Common myeloid progenitor, CD34-positive (primary cell): ENCODE data around the gene SRCIN1.
"Not testable (repeated sequence)": the region's sequence is repeated elsewhere in the genome, so short reads cannot be mapped to it uniquely, and the experiment has no call there.

Experiments used
- CTCF ChIA-PET: fragments of 350-600 bp; sonication (Branson Sonifier 250); formaldehyde crosslinking; loops from one replicate; lab custom pipeline; 2021; ENCODE audit warnings: antibody characterized with exemption; lab: Charles Lee
- POLR2A ChIA-PET: fragments of 350-600 bp; sonication (Branson Sonifier 250); formaldehyde crosslinking; loops from one replicate; lab custom pipeline; 2021; ENCODE audit warnings: antibody characterized with exemption; lab: Charles Lee
- DNase-seq, 3 donors: peaks; one replicate each; pipeline versions ENCODE4 v3.0.0 to v3.0.0-alpha.2; 2013
- H3K27ac ChIP-seq, 2 experiments: 1 replicate in 1 of 2; 2 replicates in 1 of 2; pipeline ENCODE4 v1.7.0; 2013; ENCODE audit warnings: inconsistent platforms in 2 of 2, low read length in 2 of 2, mild to moderate bottlenecking in 2 of 2, low read depth in 1 of 2, moderate library complexity in 1 of 2; ENCODE audit not compliant: severe bottlenecking in 2 of 2, insufficient read depth in 1 of 2, poor library complexity in 1 of 2
- H3K27me3 ChIP-seq, 5 experiments: replicated peaks in 2 of 5; 1 replicate in 3 of 5; 2 replicates in 2 of 5; pipeline versions ENCODE4 v1.6.1 to v1.7.0; 2013; ENCODE audit warnings: low read length in 4 of 5, mild to moderate bottlenecking in 2 of 5, moderate library complexity in 2 of 5, inconsistent platforms in 1 of 5; ENCODE audit not compliant: insufficient read depth in 5 of 5, control insufficient read depth in 4 of 5
- H3K36me3 ChIP-seq, 4 experiments: 1 replicate in 2 of 4; 2 replicates in 2 of 4; pipeline versions ENCODE4 v1.6.1 to v1.7.0; 2013; ENCODE audit warnings: low read length in 3 of 4, control low read depth in 1 of 4, mild to moderate bottlenecking in 1 of 4; ENCODE audit not compliant: control insufficient read depth in 4 of 4, insufficient read depth in 4 of 4
- H3K4me1 ChIP-seq, 4 experiments: 1 replicate in 3 of 4; 2 replicates in 1 of 4; pipeline versions ENCODE4 v1.6.1 to v1.7.1; 2013; ENCODE audit warnings: low read length in 3 of 4, mild to moderate bottlenecking in 3 of 4, control low read depth in 1 of 4, inconsistent platforms in 1 of 4, moderate library complexity in 1 of 4; ENCODE audit not compliant: control insufficient read depth in 4 of 4, insufficient read depth in 4 of 4; ENCODE audit errors: control extremely low read depth in 1 of 4
- H3K4me3 ChIP-seq, 7 experiments: 1 replicate in 4 of 7; 2 replicates in 3 of 7; pipeline versions ENCODE4 v1.5.1 to v1.7.0; 2013; ENCODE audit warnings: mild to moderate bottlenecking in 7 of 7, low read length in 6 of 7, moderate library complexity in 6 of 7, inconsistent platforms in 2 of 7, low read depth in 2 of 7, control low read depth in 1 of 7; ENCODE audit not compliant: insufficient read depth in 4 of 7, control insufficient read depth in 1 of 7; ENCODE audit errors: extremely low read depth in 1 of 7
- H3K9me3 ChIP-seq, 5 experiments: 1 replicate in 4 of 5; 2 replicates in 1 of 5; pipeline versions ENCODE4 v1.6.1 to v1.7.1; 2013; ENCODE audit warnings: low read length in 4 of 5, mild to moderate bottlenecking in 2 of 5, inconsistent platforms in 1 of 5, low read depth in 1 of 5, moderate library complexity in 1 of 5; ENCODE audit not compliant: control insufficient read depth in 4 of 5, insufficient read depth in 2 of 5; ENCODE audit errors: control extremely low read depth in 1 of 5
- WGBS: methylation state at CpG from one replicate; pipeline ENCODE4 v1.1.5; 2013; ENCODE audit not compliant: insufficient coverage; 5-methylcytosine and 5-hydroxymethylcytosine counted together

The SRCIN1 gene

DNA sequence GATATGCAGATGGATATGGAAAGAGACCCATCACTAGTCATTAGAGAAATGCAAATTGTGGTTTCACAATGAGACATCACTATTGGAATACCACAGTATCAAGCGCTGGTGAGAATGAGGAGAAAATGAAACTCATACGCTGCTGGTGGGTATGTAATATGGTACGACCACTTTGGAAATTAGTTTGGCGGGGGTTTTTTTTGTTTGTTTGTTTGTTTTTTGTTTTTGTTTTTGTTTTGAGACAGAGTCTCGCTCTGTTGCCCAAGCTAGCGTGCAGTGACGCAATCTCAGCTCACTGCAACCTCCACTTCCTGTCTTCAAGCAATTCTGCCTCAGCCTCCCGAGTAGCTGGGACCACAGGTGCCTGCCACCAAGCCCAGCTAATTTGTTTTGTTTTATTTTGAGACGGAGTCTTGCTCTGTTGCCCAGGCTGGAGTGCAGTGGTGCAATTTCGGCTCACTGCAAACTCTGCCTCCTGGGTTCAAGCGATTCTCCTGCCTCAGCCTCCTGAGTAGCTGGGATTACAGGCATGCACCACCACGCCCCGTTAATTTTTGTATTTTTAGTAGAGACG lies 19.1 kb upstream of the SRCIN1 start:
- CTCF ChIA-PET, result interaction anchor here (1.3 kb wide), 1 partner anchor 38 kb away, joined by 6 read pairs; no protein-coding TSS in a partner anchor
- POLR2A ChIA-PET, result not testable (repeated sequence)

DNA sequence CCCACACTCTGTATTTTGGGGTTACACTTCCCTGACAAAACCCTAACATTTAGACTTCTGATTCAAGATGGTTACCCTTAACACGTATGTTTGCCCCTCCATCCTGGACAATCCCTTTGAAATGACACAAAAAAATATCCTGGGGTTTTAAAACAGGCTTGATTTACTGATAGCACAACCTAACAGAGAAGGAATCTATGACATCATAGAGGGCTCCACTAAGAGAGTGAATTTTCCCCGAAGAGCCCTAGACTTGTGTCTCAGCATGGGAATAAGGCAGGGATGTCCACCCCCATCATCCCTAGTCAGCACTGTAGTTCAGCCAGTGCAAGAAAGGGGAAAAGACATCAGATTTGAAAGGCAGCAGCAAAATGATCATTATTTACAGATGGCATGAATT lies 15.8 kb upstream of the SRCIN1 start:
- no peak for DNase-seq
- Histone ChIP-seq H3K9me3 (no peaks in the 10 kb centered on the region), H3K27ac (no peak overlapping the region), H3K4me3 (no peak overlapping the region), H3K4me1 (no peaks in the 10 kb centered on the region), H3K27me3 (peaks cover 3 to 27% (median 12%) of the 10 kb centered on the region in 5 experiments), H3K36me3 (no peaks in the 10 kb centered on the region)
- ChIA-PET CTCF (no interaction called here), POLR2A (no interaction called here)
- WGBS, result 93% methylated on average over 2 of the region's 2 CpGs

More for the DNA sequence above, 19.1 kb upstream of the SRCIN1 start:
- not testable (repeated sequence) for H3K4me1 ChIP-seq, H3K4me3 ChIP-seq, H3K9me3 ChIP-seq, H3K36me3 ChIP-seq, H3K27ac ChIP-seq, DNase-seq
- H3K27me3 ChIP-seq, result peaks cover 3 to 31% (median 12%) of the 10 kb centered on the region in 5 experiments
- 84% methylated on average over 10 of the region's 14 CpGs for WGBS

DNA sequence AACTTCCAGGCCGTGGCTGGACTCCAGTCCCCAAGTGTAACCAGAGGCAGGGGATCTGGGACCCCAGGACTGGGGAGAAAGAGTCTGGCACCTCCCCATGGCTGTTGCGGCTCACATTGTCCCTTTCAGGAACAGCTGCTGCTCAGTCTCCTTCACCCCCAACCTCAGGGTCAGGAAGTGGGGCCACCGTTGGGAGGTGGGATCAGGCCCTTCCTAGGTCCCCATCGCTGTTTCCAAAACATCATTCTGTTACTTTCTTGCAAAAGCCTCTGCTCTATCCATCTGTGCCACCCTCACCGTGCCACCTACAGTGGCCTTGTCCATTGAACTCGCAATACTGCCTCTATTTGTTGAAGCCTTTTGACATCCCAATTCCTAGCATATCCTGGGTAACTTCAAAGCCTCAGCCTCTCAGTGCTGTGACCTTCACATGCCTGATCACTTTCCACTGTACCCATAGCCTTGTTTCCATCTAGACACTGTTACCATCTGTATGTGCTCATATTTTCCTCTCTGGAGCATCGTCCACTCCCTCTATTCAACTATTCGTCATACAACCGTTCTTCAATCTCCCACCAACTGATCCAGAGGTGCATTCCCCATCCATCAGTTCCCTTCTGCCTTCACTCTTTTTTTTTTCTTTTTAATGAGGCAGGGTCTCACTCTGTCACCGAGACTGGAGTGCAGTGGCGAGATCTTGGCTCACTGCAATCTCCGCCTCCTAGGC lies 15.0 kb upstream of the SRCIN1 start:
- DNase-seq, result no peak
- H3K36me3 ChIP-seq, result no peaks in the 10 kb centered on the region
- no peak overlapping the region for H3K27ac ChIP-seq
- peaks cover 3 to 27% (median 12%) of the 10 kb centered on the region in 5 experiments for H3K27me3 ChIP-seq
- 87% methylated on average over 12 of the region's 12 CpGs for WGBS
- ChIA-PET POLR2A (no interaction called here), CTCF (interaction anchor here (0.6 kb wide), 1 partner anchor 12 kb away, joined by 3 read pairs; no protein-coding TSS in a partner anchor)
- no peaks in the 10 kb centered on the region for H3K9me3 ChIP-seq
- H3K4me3 ChIP-seq, result no peak overlapping the region
- no peaks in the 10 kb centered on the region for H3K4me1 ChIP-seq

GRCh38 chr17:38619937-38620550 lies 14.3 kb upstream of the SRCIN1 start:
- CTCF ChIA-PET, result no interaction called here
- no peak for DNase-seq
- Histone ChIP-seq H3K9me3 (no peaks in the 10 kb centered on the region), H3K4me1 (no peaks in the 10 kb centered on the region), H3K27me3 (peaks cover 3 to 27% (median 12%) of the 10 kb centered on the region in 5 experiments), H3K36me3 (no peaks in the 10 kb centered on the region), H3K27ac (no peak overlapping the region), H3K4me3 (no peak overlapping the region)
- 93% methylated on average over 7 of the region's 9 CpGs for WGBS
- POLR2A ChIA-PET, result no interaction called here

- Histone ChIP-seq H3K4me3 (no peak overlapping the region), H3K27ac (no peak overlapping the region), H3K4me1 (no peaks in the 10 kb centered on the region), H3K9me3 (no peaks in the 10 kb centered on the region), H3K36me3 (no peaks in the 10 kb centered on the region), H3K27me3 (peaks cover 3 to 27% (median 12%) of the 10 kb centered on the region in 5 experiments)
- CTCF ChIA-PET, result interaction anchor here (0.6 kb wide), 1 partner anchor 227 kb away, joined by 5 read pairs; no protein-coding TSS in a partner anchor
- no CpG with 5 or more reads among the region's 2 CpGs for WGBS
- DNase-seq, result no peak
- POLR2A ChIA-PET, result no interaction called here
Observed at GRCh38 chr17:38619451-38619795, 13.7 kb upstream of the SRCIN1 start.

DNA sequence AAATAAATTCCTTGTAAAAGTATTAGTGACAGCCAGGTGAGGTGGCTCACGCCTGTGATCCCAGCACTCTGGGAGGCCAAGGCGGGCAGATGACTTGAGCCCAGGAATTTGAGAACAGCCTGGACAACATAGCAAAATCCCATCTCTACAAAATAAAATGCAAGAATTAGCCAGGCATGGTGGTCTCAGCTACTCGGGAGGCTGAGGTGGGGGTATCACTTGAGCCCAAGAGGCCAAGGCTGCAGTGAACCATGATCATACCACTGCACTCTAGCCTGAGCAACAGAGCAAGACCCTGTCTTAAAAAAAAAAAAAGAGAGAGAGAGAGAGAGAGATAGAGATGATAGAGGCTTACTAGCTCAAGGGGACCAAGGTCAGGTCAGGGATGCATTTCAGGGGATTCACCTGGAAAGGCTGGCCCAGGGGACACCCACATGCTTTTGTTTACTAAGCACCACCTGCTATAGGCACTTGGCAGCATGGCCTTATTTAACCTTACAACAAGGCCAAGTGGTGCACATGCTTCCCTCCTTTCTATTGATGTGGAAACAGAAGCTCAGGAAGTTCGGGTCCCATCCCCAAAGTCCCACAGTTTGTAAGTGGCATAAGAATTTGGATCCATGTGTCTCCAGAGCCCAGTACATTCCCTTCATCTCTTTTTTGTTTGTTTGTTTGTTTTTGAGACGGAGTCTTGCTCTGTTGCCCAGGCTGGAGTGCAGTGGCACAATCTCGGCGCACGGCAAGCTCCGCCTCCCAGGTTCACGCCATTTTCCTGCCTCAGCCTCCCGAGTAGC lies 12.4 kb upstream of the SRCIN1 start:
- POLR2A ChIA-PET, result no interaction called here

More for the DNA sequence above, 12.4 kb upstream of the SRCIN1 start:
- no peaks in the 10 kb centered on the region for H3K4me1 ChIP-seq
- peaks cover 3 to 27% (median 15%) of the 10 kb centered on the region in 5 experiments for H3K27me3 ChIP-seq
- no peak overlapping the region for H3K27ac ChIP-seq
- no peak for DNase-seq
- H3K4me3 ChIP-seq, result no peak overlapping the region
- H3K36me3 ChIP-seq, result no peaks in the 10 kb centered on the region
- WGBS, result 94% methylated on average over 7 of the region's 11 CpGs
- CTCF ChIA-PET, result interaction anchor here (1.5 kb wide), 1 partner anchor 10 kb away, joined by 4 read pairs; no protein-coding TSS in a partner anchor
- H3K9me3 ChIP-seq, result no peaks in the 10 kb centered on the region
